Brain microvascular endothelial cell (primary cell): ENCODE data around the gene TBPL1.
A peak's percentile ranks its signal among the peaks of the same experiment; 100 is the strongest.

Source experiments
- DNase-seq: peaks from one replicate; pipeline ENCODE4 v3.0.0-alpha.2; 2020
- H3K27ac ChIP-seq: fragments of 250-450 bp; sonication (Bioruptor Pico); 2 replicates; pipeline ENCODE4 v1.5.1; 2020; ENCODE audit warnings: mild to moderate bottlenecking, moderate library complexity
- H3K27me3 ChIP-seq: fragments of 250-450 bp; sonication (Bioruptor Pico); replicated peaks from 2 replicates; pipeline ENCODE4 v1.5.1; 2020; ENCODE audit warnings: mild to moderate bottlenecking
- H3K36me3 ChIP-seq: fragments of 250-450 bp; sonication (Bioruptor Pico); replicated peaks from 2 replicates; pipeline ENCODE4 v1.5.1; 2020; ENCODE audit warnings: mild to moderate bottlenecking
- H3K4me3 ChIP-seq: 2 replicates; pipeline ENCODE4 v1.5.1; 2011; ENCODE audit warnings: low read depth, mild to moderate bottlenecking, control low read depth, low read length, moderate library complexity
- CTCF ChIP-seq: IDR thresholded peaks from 2 replicates; pipeline ENCODE4 v1.5.1; 2011; ENCODE audit warnings: low read depth, mild to moderate bottlenecking, moderate library complexity, low read length, control low read depth, inconsistent platforms; ENCODE audit errors: missing control alignments
- in situ Hi-C: cut with HindIII; loops from 2 replicates; pipeline ENCODE4 v1.10.0; 2017; ENCODE audit warnings: low sequenced_read_pairs, low pct_ligation_motif_present

TBPL1 gene

GRCh38 chr6:133937909-133938308, 15.1 kb upstream of the TBPL1 start:
- no peak for DNase-seq
- Histone ChIP-seq H3K4me3 (no peak overlapping the region), H3K27me3 (no peaks in the 10 kb centered on the region), H3K36me3 (no peaks in the 10 kb centered on the region), H3K27ac (no peak overlapping the region)
- TF ChIP-seq CTCF = no peak
- in situ Hi-C loops = no loop called here

GRCh38 chr6:133938533-133938932, 14.5 kb upstream of the TBPL1 start:
- in situ Hi-C loops = no loop called here
- TF ChIP-seq CTCF = no peak
- DNase-seq = no peak

GRCh38 chr6:133939778-133940667, 13.0 kb upstream of the TBPL1 start:
- Histone ChIP-seq H3K27ac (no peak overlapping the region), H3K4me3 (no peak overlapping the region), H3K36me3 (no peaks in the 10 kb centered on the region), H3K27me3 (no peaks in the 10 kb centered on the region)
- in situ Hi-C loops = no loop called here
- no peak for TF ChIP-seq CTCF
- no peak for DNase-seq

More at GRCh38 chr6:133938533-133938932, 14.5 kb upstream of the TBPL1 start:
- H3K27ac ChIP-seq = no peak overlapping the region
- no peak overlapping the region for H3K4me3 ChIP-seq
- H3K27me3 ChIP-seq = no peaks in the 10 kb centered on the region
- no peaks in the 10 kb centered on the region for H3K36me3 ChIP-seq

- in situ Hi-C loops = no loop called here
- peaks cover 5% of the 10 kb centered on the region for H3K27me3 ChIP-seq
- no peak overlapping the region for H3K27ac ChIP-seq
- H3K36me3 ChIP-seq = no peaks in the 10 kb centered on the region
- DNase-seq = no peak
- peak; percentile 18 for TF ChIP-seq CTCF
- H3K4me3 ChIP-seq = no peak overlapping the region
Measured at GRCh38 chr6:133945158-133945557, 7.9 kb upstream of the TBPL1 start.

- Histone ChIP-seq H3K36me3 (no peaks in the 10 kb centered on the region), H3K27me3 (peaks cover 5% of the 10 kb centered on the region), H3K4me3 (no peak overlapping the region), H3K27ac (no peak overlapping the region)
- DNase-seq = no peak
- in situ Hi-C loops = no loop called here
- TF ChIP-seq CTCF = no peak
Measured at GRCh38 chr6:133947302-133947900, 5.6 kb upstream of the TBPL1 start.
